PFSK-1 (cell line): ENCODE measurements around the gene MPV17.

Experiments used
- FOXP2 ChIP-seq: optimal IDR thresholded peaks from 2 replicates; pipeline ENCODE3; 2011; ENCODE audit warnings: borderline replicate concordance, control low read depth, inconsistent platforms; ENCODE audit not compliant: insufficient read depth; ENCODE audit errors: extremely low read length, extremely low read depth
- POLR2AphosphoS5 ChIP-seq: IDR thresholded peaks from 2 replicates; pipeline ENCODE4 v1.6.1; 2012; ENCODE audit warnings: low read depth, mild to moderate bottlenecking, control low read depth, low read length, moderate library complexity
- REST ChIP-seq, 2 experiments: IDR thresholded peaks; 2 replicates each; pipeline versions ENCODE4 v1.6.1 to v1.8.0; 2011 to 2012; ENCODE audit warnings: low read depth in 2 of 2, low read length in 2 of 2, control low read depth in 1 of 2, inconsistent platforms in 1 of 2, mild to moderate bottlenecking in 1 of 2, moderate library complexity in 1 of 2; ENCODE audit not compliant: insufficient read depth in 1 of 2
- SIN3A ChIP-seq: IDR thresholded peaks from 2 replicates; pipeline ENCODE4 v1.6.1; 2012; ENCODE audit warnings: mild to moderate bottlenecking, low read length, moderate library complexity, borderline replicate concordance; ENCODE audit not compliant: insufficient read depth
- TAF1 ChIP-seq: IDR thresholded peaks from 2 replicates; pipeline ENCODE4 v1.6.1; 2012; ENCODE audit warnings: low read length, control low read depth, borderline replicate concordance; ENCODE audit not compliant: insufficient read depth

GRCh38 chr2:27270131-27270530 is 52.8 kb downstream of the MPV17 start:
- no peak for TF ChIP-seq TAF1
- TF ChIP-seq SIN3A = no peak
- TF ChIP-seq REST (IDR thresholded peaks at IDR 0.05; ENCODE audit: insufficient read depth in 1 of 2, low read depth in 2 of 2, low read length in 2 of 2) = no peak
- TF ChIP-seq POLR2AphosphoS5 = no peak
- TF ChIP-seq FOXP2 = no peak
